ENCODE results near the gene BZW1.

GRCh38 chr2:200843993-200844948 is 32.6 kb downstream of the BZW1 start:
- no peak for TF ChIP-seq POLR2A (IDR thresholded peaks at IDR 0.05; ENCODE audit: low read depth, low read length)
- no peak for TF ChIP-seq POLR2AphosphoS5 (IDR thresholded peaks at IDR 0.05; ENCODE audit: low read depth, low read length)
- no peak for TF ChIP-seq SPI1 (IDR thresholded peaks at IDR 0.05; ENCODE audit: low read depth, low read length)
- TF ChIP-seq PAX5 (IDR thresholded peaks at IDR 0.05; ENCODE audit: insufficient read depth, low read length, severe bottlenecking), result no peak
- TF ChIP-seq TAF1 (IDR thresholded peaks at IDR 0.05; ENCODE audit: low read depth, low read length), result no peak
- no peak for TF ChIP-seq POU2F2 (IDR thresholded peaks at IDR 0.05; ENCODE audit: low read depth, low read length)

Data from GM12891 (cell line).